HG03520 (cell line): ENCODE measurements around the gene DEFB118.
"Not testable (repeated sequence)": the region's sequence is repeated elsewhere in the genome, so short reads cannot be mapped to it uniquely, and the experiment has no call there.

Experiments used
- ATAC-seq: cut with Tn5 transposase; IDR thresholded peaks from one replicate; pipeline ENCODE4 v1.9.1; 2021; ENCODE audit warnings: mild to moderate bottlenecking, moderate library complexity; ENCODE audit not compliant: unreplicated experiment

The DEFB118 gene, protein sequence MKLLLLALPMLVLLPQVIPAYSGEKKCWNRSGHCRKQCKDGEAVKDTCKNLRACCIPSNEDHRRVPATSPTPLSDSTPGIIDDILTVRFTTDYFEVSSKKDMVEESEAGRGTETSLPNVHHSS

DNA sequence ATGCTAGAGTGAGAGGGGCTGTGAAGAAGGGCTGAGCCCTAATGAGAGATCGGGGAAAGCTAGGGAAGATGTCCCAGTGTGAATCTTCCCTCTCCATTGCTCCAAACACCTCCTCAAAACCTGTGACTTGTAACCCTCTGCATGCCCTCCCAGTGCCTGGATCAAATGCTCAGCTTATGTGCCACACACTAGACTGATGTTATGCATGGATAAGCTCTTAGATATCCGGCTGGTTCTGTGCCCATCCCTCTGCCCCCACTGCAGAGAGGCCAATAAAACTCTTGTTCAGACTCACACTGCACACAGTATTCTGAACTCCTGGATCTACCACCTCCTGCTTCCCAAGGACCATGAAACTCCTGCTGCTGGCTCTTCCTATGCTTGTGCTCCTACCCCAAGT, at the start of gene DEFB118:
Gene DEFB118 (plus strand): TSS at position 301 of the 400 bp plus-strand sequence. CDS start 50 bp downstream, at position 351.
- ATAC-seq, result no peak

DNA sequence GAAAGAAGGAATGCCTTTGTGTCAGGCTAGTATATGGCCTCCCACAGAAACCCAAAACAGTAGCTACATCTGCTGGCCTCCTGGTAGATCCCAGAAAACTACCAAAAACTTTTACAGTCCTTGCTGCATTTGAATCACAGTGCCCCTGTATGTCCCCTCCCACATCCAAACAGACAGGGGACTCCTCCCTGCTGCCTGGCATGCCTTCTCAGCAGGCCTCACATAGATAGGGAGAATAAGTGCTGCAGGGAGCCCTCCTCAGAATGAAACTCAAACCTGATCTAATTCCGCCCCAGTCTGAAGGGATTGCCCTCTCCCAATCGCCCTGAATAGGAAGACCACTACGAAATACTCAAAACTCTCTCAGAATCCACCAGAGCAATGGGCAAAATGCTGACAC, 45.9 kb upstream of the DEFB118 start:
- no peak for ATAC-seq

DNA sequence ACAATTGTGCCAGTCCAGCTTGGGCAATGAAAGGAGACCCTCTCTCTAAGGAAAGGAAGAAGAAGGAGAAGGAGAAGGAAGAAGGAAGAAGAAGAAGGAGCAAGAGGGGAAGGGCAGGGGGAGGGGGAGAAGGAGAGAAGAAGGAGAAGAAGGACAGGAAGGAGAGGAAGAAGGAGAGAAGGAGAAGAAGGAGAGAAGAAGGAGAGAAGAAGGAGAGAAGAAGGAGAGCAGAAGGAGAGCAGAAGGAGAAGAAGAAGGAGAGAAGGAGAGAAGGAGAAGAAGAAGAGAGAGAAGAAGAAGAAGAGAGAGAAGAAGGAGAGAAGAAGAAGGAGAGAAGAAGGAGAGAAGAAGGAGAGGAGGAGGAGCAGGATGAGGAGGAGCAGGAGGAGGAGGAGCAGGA, 37.5 kb upstream of the DEFB118 start:
- ATAC-seq, result no peak

DNA sequence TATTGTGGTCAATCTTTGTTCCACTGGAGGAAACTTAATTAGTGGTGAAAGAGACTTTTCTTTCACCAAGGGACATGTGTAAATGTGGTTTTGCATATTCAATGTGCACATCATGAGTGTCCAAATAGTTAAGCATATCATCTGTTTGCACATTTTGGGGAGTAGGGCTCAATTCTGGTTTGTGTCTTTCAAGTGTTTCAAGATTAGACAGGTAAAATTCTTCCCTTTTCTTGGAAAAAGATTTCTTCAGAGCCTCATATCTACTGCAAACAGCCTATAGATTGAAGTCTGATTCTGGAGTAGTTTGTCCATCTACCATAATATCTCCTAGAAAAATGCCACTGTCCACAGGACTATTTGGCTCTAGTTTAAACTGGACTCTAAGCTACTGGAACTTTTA, 26.9 kb upstream of the DEFB118 start:
- no peak for ATAC-seq

DNA sequence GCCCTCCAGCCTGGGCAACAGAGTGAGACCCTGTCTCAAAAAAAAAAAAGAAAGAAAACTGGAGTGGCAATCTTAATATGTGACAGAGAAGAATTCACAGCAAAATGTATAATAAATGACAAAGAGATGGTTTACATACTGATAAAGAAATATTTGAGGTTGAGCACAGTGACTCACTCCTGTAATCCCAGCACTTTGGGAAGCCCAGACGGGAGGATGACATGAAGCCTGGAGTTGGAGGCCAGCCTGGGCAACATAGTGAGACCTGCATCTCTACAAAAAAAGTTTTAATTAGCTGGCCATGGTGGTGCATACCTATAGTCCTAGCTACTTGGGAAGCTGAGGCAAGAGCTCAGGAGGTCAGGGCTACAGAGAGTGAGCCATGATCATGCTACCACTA, 12.4 kb upstream of the DEFB118 start:
- no peak for ATAC-seq

DNA sequence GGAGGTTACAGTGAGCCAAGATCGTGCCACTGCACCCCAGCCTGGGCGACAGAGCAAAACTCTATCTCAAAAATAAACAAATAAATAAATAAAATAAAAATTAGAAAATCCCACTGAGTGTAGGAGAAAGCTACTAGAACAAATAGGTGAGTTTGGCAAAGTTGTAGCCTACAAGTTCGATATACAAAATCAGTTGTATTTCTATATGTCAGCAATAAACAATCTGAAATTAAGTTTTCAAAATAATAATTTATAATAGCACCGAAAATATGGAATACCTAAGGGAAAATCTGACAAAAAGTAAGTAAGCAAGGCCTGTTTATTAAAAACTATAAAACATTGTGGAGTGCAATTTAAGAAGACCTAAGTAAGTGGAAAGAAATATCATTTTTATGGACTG, 5.1 kb upstream of the DEFB118 start:
- ATAC-seq, result no peak

DNA sequence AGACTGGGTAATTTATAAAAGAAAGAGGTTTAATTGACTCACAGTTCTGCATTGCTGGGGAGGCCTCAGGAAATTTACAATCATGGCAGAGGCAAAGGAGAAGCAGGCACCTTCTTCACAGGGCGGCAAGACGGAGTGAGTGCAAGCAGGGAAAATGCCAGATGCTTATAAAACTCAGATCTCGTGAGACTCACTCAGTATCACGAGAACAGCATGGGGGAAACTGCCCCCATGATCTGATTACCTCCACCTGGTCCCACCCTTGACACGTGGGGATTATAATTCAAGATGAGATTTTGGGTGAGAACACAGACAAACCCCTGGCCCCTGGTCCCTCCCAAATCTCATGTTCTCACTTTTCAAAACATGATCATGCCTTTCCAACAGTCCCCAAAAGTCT, 4.1 kb upstream of the DEFB118 start:
- not testable (repeated sequence) for ATAC-seq

DNA sequence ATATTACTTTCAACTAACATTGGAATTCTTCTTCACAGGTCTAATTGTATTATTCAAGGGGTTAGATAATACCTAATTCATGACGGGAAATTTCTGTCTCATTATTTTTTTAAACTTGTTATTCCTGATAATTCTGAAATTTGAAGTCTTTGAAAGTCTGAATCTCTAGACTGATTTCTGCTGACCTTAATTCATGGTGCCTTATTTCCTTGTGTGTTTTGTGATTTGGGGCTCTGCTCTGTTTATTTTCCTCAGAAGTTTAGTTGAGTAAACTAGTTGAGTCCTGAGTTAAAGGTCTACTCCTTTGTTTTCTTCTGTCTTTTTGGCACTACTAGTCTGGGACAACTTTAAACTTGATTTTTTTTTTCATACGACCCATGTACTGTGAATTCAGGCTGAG, 5.9 kb downstream of the DEFB118 start:
- ATAC-seq, result no peak

DNA sequence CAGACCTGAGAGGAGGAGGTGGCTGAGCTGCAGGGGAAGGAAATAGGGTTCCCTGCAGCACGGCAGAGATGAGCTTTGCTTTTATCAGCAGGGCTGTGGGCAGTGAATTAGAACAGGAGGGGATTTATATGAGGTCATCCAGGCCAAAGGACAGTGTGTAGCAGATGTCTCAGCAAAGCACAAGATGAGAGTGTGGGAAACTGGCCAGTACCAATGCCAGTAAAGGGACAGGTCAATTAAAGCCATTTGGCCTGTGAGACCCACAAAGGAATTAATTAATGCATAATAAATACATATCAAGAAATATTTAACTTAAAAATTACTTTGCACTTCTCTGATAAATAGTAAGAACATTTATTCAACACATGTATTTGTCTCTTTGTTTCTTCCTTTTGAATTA, 22.1 kb downstream of the DEFB118 start, which contains the start of gene DEFB119:
Gene DEFB119 (minus strand): TSS at position 101 of the 400 bp plus-strand sequence. CDS start 107 bp downstream, outside the sequence.
- ATAC-seq, result no peak

DNA sequence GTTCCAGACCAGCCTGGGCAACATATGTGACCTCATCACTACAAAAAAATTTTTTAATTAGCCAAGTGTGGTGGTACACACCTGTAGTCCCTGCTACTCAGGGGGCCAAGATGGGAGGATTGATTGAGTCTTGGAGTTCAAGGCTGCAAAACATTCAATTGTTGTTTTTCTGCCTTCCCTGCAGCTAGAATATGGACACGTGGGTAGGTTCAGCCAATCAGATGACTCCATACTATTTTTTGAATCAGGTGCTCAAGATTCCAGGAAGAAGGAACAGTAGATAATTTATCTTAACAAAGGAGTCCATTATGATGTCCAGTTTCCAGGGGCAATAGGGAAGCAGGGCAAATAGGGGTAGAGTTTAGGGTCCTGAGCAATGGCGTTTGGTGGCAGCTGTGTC, 24.4 kb downstream of the DEFB118 start:
- ATAC-seq, result no peak

DNA sequence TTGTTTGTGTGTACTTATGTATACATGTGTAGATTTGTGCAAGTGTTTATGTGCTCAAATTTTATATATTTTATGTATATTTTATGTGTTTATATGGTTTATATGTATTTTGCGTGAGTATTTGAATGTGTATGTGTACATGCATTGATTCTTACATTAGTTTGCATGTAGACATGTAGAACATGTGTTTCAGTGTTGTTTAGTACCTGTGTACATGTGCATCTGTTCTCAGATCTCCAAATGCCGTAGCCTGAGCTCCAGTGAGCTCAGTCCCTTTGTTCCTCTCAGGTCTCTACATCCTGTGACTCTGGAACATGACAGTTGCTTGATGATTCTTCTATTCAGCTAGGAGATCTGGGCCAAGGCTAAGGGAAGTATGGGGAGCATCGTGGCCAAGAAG, 26.5 kb downstream of the DEFB118 start:
- ATAC-seq, result no peak

DNA sequence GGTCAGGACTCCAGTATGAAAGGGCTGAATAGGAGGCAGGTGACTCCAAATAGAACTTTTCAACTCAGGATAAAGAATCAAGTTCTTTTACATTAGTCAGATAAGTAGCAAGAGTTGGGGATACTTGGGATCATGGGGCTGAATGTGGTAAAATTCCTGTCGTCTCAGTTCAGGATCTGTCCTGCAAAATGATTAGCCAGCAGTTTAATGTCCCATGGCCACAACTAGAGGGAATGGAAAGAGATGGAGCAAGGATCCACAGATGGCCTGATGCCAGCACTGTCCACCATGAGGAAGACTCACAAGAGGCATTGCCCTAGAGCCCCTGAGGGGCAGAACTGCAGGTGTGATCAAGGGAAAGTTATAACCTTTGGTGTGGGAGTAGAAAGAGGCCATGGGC, 35.5 kb downstream of the DEFB118 start:
- no peak for ATAC-seq

DNA sequence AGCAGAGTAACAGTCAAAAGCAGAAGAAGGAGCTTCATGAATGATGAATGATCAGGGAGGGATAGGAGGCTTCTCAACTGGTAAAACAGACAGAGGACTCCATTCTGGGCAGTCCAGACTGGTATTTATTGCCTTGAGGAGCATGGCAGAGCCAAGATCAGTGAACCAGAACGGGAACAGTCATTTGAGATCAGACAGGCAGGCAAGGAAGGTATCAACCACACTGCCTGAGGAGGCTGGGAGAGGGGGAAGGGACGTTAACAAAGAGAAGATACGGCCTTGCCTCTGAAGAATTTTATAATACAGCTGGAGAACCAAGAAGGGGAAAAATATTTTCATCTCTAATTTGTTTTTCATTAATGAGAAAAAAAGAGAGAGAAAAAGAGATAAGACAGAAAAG, 37.7 kb downstream of the DEFB118 start, which contains the start of gene DEFB121:
Gene DEFB121 (minus strand): TSS at position 101 of the 400 bp plus-strand sequence. CDS start 63 bp downstream, at position 38.
- ATAC-seq, result no peak

DNA sequence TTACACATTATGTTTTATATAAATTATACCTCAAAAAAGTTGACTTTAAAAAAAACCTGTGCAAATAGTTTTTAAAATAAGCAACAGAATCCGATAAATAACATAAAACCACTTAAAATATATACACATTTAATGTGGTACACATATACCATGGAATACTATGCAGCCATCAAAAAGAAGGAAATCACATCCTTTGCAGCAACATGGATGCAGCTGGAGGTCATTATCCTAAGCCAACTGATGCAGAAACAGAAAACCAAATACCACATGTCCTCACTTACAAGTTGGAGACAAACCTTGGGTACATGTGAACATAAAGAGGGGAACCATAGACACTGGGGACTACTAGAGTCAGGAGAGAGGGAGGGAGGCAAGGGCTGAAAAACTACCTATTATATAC, 41.6 kb downstream of the DEFB118 start:
- ATAC-seq, result no peak

DNA sequence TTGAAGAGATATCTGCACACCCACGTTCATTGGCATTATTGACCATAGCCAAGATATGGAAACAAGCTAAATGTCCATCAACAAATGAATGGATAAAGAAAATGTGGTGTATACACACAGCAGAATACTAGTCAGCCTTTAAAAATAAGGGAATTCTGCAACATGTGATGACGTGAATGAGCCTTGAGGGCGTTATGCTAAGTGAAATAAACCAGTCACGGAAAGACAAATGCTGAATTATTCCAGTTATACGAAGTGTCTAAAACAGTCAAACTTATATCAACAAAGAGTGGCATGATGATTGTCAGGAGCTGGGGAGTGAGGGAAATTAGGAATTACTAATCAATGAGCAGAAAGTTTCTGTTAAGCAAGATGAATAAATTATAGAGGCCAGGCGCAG, 46.0 kb downstream of the DEFB118 start:
- ATAC-seq, result no peak

DNA sequence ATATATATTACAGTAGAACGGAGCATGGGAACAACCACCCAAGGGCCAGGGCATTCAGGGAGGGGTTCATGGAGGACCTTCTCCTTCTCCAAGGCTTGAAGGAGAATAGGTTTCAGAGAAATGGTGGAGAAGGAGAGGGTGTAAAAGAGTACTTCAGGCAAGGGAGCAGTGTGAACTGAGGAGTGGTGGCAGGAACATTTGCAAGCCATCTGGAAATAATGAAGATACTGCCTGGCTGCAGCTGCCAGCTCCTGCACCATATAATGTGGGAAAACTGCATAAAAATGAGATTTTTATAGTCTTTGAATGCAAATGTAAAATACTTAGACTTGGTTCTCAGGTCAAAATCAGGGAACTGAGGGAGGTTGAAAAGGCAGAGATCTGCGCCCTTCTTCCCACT, 47.3 kb downstream of the DEFB118 start:
- ATAC-seq, result no peak

DNA sequence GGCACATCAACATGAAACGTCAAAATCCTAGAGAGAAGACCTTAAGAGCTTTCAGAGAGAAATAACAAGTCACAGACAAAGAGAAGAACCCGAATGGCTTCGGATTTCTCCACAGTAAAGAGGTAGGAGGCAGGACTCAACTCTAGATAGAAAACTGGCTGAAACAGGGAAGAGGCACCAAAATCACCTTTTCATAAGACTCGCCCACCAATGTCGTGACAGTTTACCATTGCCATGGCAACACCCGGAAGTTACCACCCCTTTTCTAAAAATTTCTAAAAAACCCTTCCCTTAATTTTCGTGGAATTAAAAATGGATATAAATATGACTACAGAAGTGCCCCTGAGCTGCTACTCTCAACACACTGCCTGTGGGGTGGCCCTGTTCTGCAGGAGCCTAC, 49.9 kb downstream of the DEFB118 start:
- no peak for ATAC-seq
